CD4-positive, alpha-beta memory T cell (primary cell): Measurements from ENCODE around the gene CAMLG. TPM values are rescaled to one million over a fixed set of nuclear protein-coding genes. Genes with fewer than 3 reads are reported as not detected.
A peak's percentile ranks its signal among the peaks of the same experiment; 100 is the strongest.

ENCODE experiments used
- CTCF ChIA-PET: fragments of 350-600 bp; sonication (Branson Sonifier 250); formaldehyde crosslinking; loops from one replicate; lab custom pipeline; 2021; ENCODE audit warnings: inconsistent platforms; ENCODE audit not compliant: partially characterized antibody; lab: Charles Lee
- POLR2A ChIA-PET: fragments of 350-600 bp; sonication (Branson Sonifier 250); formaldehyde crosslinking; loops from one replicate; lab custom pipeline; 2021; ENCODE audit not compliant: partially characterized antibody; lab: Charles Lee
- DNase-seq, 5 donors: peaks; one replicate each; pipeline versions ENCODE4 v3.0.0 to v3.0.0-alpha.2; 2020 to 2022; ENCODE audit warnings: mixed read lengths in 1 of 5
- H3K27ac ChIP-seq: one replicate; pipeline ENCODE4 v1.7.0; 2013; ENCODE audit warnings: low read depth, low read length
- H3K27me3 ChIP-seq: 2 replicates; pipeline ENCODE4 v1.7.0; 2013; ENCODE audit warnings: mild to moderate bottlenecking, low read length, moderate library complexity; ENCODE audit not compliant: insufficient read depth
- H3K36me3 ChIP-seq: 2 replicates; pipeline ENCODE4 v1.7.0; 2013; ENCODE audit warnings: mild to moderate bottlenecking, low read length, moderate library complexity; ENCODE audit not compliant: insufficient read depth
- H3K4me1 ChIP-seq: 2 replicates; pipeline ENCODE4 v1.7.0; 2013; ENCODE audit warnings: mild to moderate bottlenecking, low read length, moderate library complexity; ENCODE audit not compliant: insufficient read depth
- H3K4me3 ChIP-seq, 2 donors: one replicate each; pipeline ENCODE4 v1.7.0; 2013; ENCODE audit warnings: low read length in 2 of 2, mild to moderate bottlenecking in 1 of 2
- H3K9me3 ChIP-seq, 2 donors: one replicate each; pipeline ENCODE4 v1.7.0; 2013; ENCODE audit warnings: low read length in 2 of 2, control low read depth in 1 of 2; ENCODE audit not compliant: control insufficient read depth in 1 of 2
- H3K27ac Mint-ChIP-seq, 7 donors: one replicate each; pipeline ENCODE4 v1.8.0; 2020 to 2021; ENCODE audit warnings: mixed read lengths in 7 of 7, mild to moderate bottlenecking in 6 of 7, inconsistent platforms in 3 of 7, moderate library complexity in 3 of 7
- H3K27me3 Mint-ChIP-seq, 2 donors: one replicate each; pipeline ENCODE4 v1.8.0; 2020 to 2021; ENCODE audit warnings: mixed read lengths in 2 of 2
- H3K36me3 Mint-ChIP-seq, 2 donors: one replicate each; pipeline ENCODE4 v1.8.0; 2020 to 2021; ENCODE audit warnings: mixed read lengths in 2 of 2, inconsistent platforms in 1 of 2, mild to moderate bottlenecking in 1 of 2
- H3K4me1 Mint-ChIP-seq, 4 donors: one replicate each; pipeline ENCODE4 v1.8.0; 2020 to 2021; ENCODE audit warnings: mixed read lengths in 4 of 4, mild to moderate bottlenecking in 1 of 4
- H3K4me3 Mint-ChIP-seq, 8 donors: one replicate each; pipeline ENCODE4 v1.8.0; 2020 to 2021; ENCODE audit warnings: mixed read lengths in 8 of 8, mild to moderate bottlenecking in 7 of 8, moderate library complexity in 6 of 8, inconsistent platforms in 3 of 8
- H3K9me3 Mint-ChIP-seq, 8 donors: one replicate each; pipeline ENCODE4 v1.8.0; 2020 to 2021; ENCODE audit warnings: mixed read lengths in 8 of 8, mild to moderate bottlenecking in 5 of 8, inconsistent platforms in 3 of 8, moderate library complexity in 1 of 8
- intact Hi-C: fragments of 100-400 bp; cut with micrococcal nuclease; formaldehyde crosslinking; loops from one replicate; pipeline ENCODE4 v1.15.1; 2023
- polyA plus RNA-seq, 2 donors: library from polyadenylated mRNA; unstranded; fragments of 300-500 nt; fragmentation: Illumina TruSeq; gene quantifications; one replicate each; pipeline ENCODE4 v1.2.3, GENCODE V29; 2021
- total RNA-seq, 2 experiments: library from RNA; stranded (reverse); gene quantifications; one replicate each; pipeline ENCODE4 v1.2.3, GENCODE V29; 2021

The CAMLG gene
- total and polyA plus RNA-seq, 4 experiments from 2014 or later: 26.7 to 48.2 (median 37.4) TPM

- no peak for DNase-seq
- peaks cover 50 to 83% of the 10 kb centered on the region in 2 donors for H3K36me3 Mint-ChIP-seq
- H3K4me3 Mint-ChIP-seq: no peak overlapping the region
- Histone ChIP-seq H3K27ac (no peak overlapping the region), H3K36me3 (peaks cover 78% of the 10 kb centered on the region), H3K27me3 (no peaks in the 10 kb centered on the region), H3K4me1 (no peaks in the 10 kb centered on the region), H3K9me3 (no peaks in the 10 kb centered on the region), H3K4me3 (no peak overlapping the region)
- H3K27ac Mint-ChIP-seq: peak overlapping the region in 1 of 7 donors; percentile 84
- ChIA-PET POLR2A (no interaction called here), CTCF (no interaction called here)
- intact Hi-C loops: no loop called here
- H3K4me1 Mint-ChIP-seq: no peaks in the 10 kb centered on the region
- H3K9me3 Mint-ChIP-seq: no peaks in the 10 kb centered on the region
- no peaks in the 10 kb centered on the region for H3K27me3 Mint-ChIP-seq
These were observed 53.9 kb downstream of the CAMLG start for GRCh38 chr5:134792286-134792685.

GRCh38 chr5:134793111-134793510, 54.8 kb downstream of the CAMLG start:
- H3K27me3 Mint-ChIP-seq: no peaks in the 10 kb centered on the region
- ChIA-PET CTCF (no interaction called here), POLR2A (no interaction called here)
- Histone ChIP-seq H3K27me3 (no peaks in the 10 kb centered on the region), H3K9me3 (no peaks in the 10 kb centered on the region), H3K27ac (no peak overlapping the region), H3K4me1 (no peaks in the 10 kb centered on the region), H3K36me3 (peaks cover 75% of the 10 kb centered on the region), H3K4me3 (no peak overlapping the region)
- intact Hi-C loops: no loop called here
- no peaks in the 10 kb centered on the region for H3K4me1 Mint-ChIP-seq
- H3K9me3 Mint-ChIP-seq: no peaks in the 10 kb centered on the region
- H3K36me3 Mint-ChIP-seq: peaks cover 54 to 83% of the 10 kb centered on the region in 2 donors
- no peak for DNase-seq
- no peak overlapping the region for H3K4me3 Mint-ChIP-seq
- no peak overlapping the region for H3K27ac Mint-ChIP-seq

GRCh38 chr5:134794082-134794481, 55.7 kb downstream of the CAMLG start:
- ChIA-PET POLR2A (no interaction called here), CTCF (no interaction called here)
- Mint-ChIP-seq H3K9me3 (no peaks in the 10 kb centered on the region), H3K4me3 (no peak overlapping the region), H3K27me3 (no peaks in the 10 kb centered on the region), H3K27ac (peak overlapping the region in 1 of 7 donors; percentile 43), H3K36me3 (peaks cover 60 to 87% of the 10 kb centered on the region in 2 donors), H3K4me1 (peaks cover 0 to 3% (median 0%) of the 10 kb centered on the region in 4 donors)
- H3K27me3 ChIP-seq: no peaks in the 10 kb centered on the region
- H3K4me3 ChIP-seq: no peak overlapping the region
- DNase-seq: no peak
- intact Hi-C loops: no loop called here
- peaks cover 79% of the 10 kb centered on the region for H3K36me3 ChIP-seq
- H3K27ac ChIP-seq: no peak overlapping the region
- no peaks in the 10 kb centered on the region for H3K9me3 ChIP-seq
- no peaks in the 10 kb centered on the region for H3K4me1 ChIP-seq

- Histone ChIP-seq H3K9me3 (no peaks in the 10 kb centered on the region), H3K4me3 (no peak overlapping the region), H3K4me1 (no peaks in the 10 kb centered on the region), H3K27ac (no peak overlapping the region), H3K36me3 (peaks cover 73% of the 10 kb centered on the region), H3K27me3 (no peaks in the 10 kb centered on the region)
- intact Hi-C loops: no loop called here
- CTCF ChIA-PET: no interaction called here
- POLR2A ChIA-PET: no interaction called here
- H3K27me3 Mint-ChIP-seq: no peaks in the 10 kb centered on the region
- H3K27ac Mint-ChIP-seq: peak overlapping the region in 1 of 7 donors; percentile 43
- no peaks in the 10 kb centered on the region for H3K9me3 Mint-ChIP-seq
- peaks cover 0 to 3% (median 0%) of the 10 kb centered on the region in 4 donors for H3K4me1 Mint-ChIP-seq
- H3K4me3 Mint-ChIP-seq: no peak overlapping the region
- DNase-seq: no peak
- H3K36me3 Mint-ChIP-seq: peaks cover 61 to 82% of the 10 kb centered on the region in 2 donors
These were observed 56.5 kb downstream of the CAMLG start for GRCh38 chr5:134794819-134795218.

GRCh38 chr5:134798468-134798867, 60.1 kb downstream of the CAMLG start:
- H3K9me3 Mint-ChIP-seq: no peaks in the 10 kb centered on the region
- Histone ChIP-seq H3K9me3 (no peaks in the 10 kb centered on the region), H3K27me3 (no peaks in the 10 kb centered on the region), H3K4me3 (no peak overlapping the region), H3K4me1 (no peaks in the 10 kb centered on the region), H3K36me3 (peaks cover 53% of the 10 kb centered on the region), H3K27ac (no peak overlapping the region)
- H3K27ac Mint-ChIP-seq: peak overlapping the region in 1 of 7 donors; percentile 63
- ChIA-PET CTCF (no interaction called here), POLR2A (no interaction called here)
- no peak for DNase-seq
- intact Hi-C loops: no loop called here
- H3K27me3 Mint-ChIP-seq: no peaks in the 10 kb centered on the region
- H3K4me1 Mint-ChIP-seq: peaks cover 0 to 3% (median 0%) of the 10 kb centered on the region in 4 donors
- H3K36me3 Mint-ChIP-seq: peaks cover 55 to 71% of the 10 kb centered on the region in 2 donors
- H3K4me3 Mint-ChIP-seq: no peak overlapping the region

Other genes with a start within 250 kb of the CAMLG start
- gene JADE2, start 212.9 kb upstream of the CAMLG start, total RNA-seq: 100 to 1,000 TPM; 265 to 276 TPM
- gene JADE2, start 212.9 kb upstream of the CAMLG start, polyA plus RNA-seq: 10 to 100 TPM in 1 of 2 donors, 1 to 10 TPM in 1; 9.1 to 42.6 TPM
- gene SAR1B, start 105.7 kb upstream of the CAMLG start, total RNA-seq: 10 to 100 TPM; 47.5 to 51.4 TPM
- 10 to 100 TPM; 42.2 to 47.6 TPM for gene SAR1B, start 105.7 kb upstream of the CAMLG start, polyA plus RNA-seq
- gene SEC24A, start 89.8 kb upstream of the CAMLG start, total RNA-seq: 10 to 100 TPM; 16.1 to 16.6 TPM
- gene SEC24A, start 89.8 kb upstream of the CAMLG start, polyA plus RNA-seq: 1 to 10 TPM; 7.5 to 8.6 TPM
- 10 to 100 TPM; 59.9 to 66.8 TPM for gene DDX46, start 20.2 kb downstream of the CAMLG start, total RNA-seq
- 10 to 100 TPM; 19.6 to 25.1 TPM for gene DDX46, start 20.2 kb downstream of the CAMLG start, polyA plus RNA-seq
- 10 to 100 TPM; 33.4 to 33.9 TPM for gene C5orf24, start 107.4 kb downstream of the CAMLG start, total RNA-seq
- 1 to 10 TPM; 9.2 TPM for gene C5orf24, start 107.4 kb downstream of the CAMLG start, polyA plus RNA-seq
- gene TXNDC15, start 135.8 kb downstream of the CAMLG start, total RNA-seq: 10 to 100 TPM; 42.8 to 52.0 TPM
- 10 to 100 TPM; 14.4 to 23.0 TPM for gene TXNDC15, start 135.8 kb downstream of the CAMLG start, polyA plus RNA-seq
- gene PCBD2, start 166.6 kb downstream of the CAMLG start, total RNA-seq: 10 to 100 TPM; 13.1 to 15.6 TPM
- gene PCBD2, start 166.6 kb downstream of the CAMLG start, polyA plus RNA-seq: 10 to 100 TPM; 11.5 to 11.6 TPM
- 1 to 10 TPM in 1 of 2 experiments, under 1 TPM in 1; 0.94 to 1.8 TPM for gene CATSPER3, start 229.4 kb downstream of the CAMLG start, total RNA-seq
- gene CATSPER3, start 229.4 kb downstream of the CAMLG start, polyA plus RNA-seq: under 1 TPM in 1 of 2 donors, not detected in 1; 0.68 TPM